GM21723 (cell line): Measurements from ENCODE around the gene GABRR3.
A peak's percentile ranks its signal among the peaks of the same experiment; 100 is the strongest.

Source experiments
- ATAC-seq: cut with Tn5 transposase; IDR thresholded peaks from one replicate; pipeline ENCODE4 v1.9.1; 2021; ENCODE audit warnings: mild to moderate bottlenecking, moderate library complexity; ENCODE audit not compliant: unreplicated experiment

GABRR3 gene

DNA sequence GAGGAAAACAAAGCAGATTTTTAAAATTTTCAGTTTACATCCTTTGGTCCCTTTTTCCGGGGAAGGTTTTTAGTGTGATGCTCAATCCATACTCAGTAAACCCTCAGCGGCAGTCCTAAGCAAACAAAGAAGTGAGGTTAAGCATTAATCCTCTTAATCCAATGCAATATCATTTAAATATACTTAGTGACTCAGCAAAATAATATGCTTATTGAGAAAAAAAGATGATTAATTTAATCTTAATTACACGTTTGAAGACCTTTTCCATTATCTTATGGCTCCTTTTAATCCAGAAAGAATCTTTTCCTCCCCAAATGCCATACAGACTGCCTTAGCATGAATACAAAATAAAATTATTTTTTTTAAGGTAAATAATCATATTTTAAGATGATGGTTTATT is at the start of gene GABRR3:
Gene GABRR3 (minus strand): TSS at position 108 of the 400 bp plus-strand sequence. CDS start 328 bp downstream, outside the sequence.
- no peak for ATAC-seq

DNA sequence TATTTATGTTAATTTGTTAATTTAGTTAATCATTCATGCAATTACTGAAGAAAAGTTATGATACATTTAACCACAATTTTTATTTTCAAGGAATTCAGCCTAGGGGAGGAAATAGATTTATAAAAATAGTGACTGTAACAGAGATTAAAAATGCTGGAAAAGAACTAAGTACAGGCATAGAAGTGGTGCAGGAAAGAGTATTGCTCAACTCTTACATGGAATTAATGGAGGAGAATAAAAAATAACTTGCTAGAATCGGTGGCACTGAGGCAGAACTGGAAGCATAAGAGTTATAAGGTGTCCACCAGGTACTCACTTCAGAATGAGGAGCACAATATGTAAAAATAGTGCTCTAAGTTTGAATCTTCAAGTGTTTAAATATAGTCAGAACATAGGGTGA is 38.4 kb upstream of the GABRR3 start:
- no peak for ATAC-seq

DNA sequence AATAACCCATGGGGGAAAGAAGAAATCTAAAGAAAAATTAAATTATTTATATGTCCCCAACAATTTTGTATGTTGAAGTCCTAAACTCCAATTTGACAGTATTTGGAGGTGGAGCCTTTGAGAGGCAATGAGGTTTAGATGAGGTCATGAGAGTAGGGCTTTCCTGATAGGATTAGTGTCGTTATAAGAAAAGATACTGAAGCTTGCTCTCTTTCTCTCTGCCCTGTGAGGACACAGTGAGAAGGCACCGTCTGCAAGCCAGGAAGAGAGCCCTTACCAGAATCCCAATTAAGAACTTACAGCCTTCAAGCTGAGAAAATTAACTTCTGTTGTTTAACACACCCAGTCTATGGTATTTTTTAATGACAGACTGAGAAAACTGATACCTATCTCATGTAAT is 35.7 kb upstream of the GABRR3 start:
- ATAC-seq, result no peak

DNA sequence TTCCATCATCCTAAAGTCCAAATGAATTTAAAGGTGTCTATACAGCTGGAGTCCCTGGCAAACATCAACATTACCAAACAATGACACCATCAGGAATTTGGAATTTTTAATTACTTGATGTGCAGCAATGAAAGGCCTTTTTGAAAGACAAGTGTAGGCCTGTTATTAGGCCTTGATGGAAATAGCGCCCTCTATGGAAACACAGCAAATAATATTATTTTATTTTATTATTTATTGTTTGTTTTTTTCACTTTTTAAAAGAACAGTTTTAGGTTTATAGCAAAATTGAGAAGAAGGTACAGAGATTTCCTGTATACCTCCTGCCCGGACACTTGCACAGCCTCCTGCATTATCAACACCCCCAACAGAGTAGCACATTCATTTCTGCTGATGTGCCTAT is 33.7 kb upstream of the GABRR3 start:
- no peak for ATAC-seq

DNA sequence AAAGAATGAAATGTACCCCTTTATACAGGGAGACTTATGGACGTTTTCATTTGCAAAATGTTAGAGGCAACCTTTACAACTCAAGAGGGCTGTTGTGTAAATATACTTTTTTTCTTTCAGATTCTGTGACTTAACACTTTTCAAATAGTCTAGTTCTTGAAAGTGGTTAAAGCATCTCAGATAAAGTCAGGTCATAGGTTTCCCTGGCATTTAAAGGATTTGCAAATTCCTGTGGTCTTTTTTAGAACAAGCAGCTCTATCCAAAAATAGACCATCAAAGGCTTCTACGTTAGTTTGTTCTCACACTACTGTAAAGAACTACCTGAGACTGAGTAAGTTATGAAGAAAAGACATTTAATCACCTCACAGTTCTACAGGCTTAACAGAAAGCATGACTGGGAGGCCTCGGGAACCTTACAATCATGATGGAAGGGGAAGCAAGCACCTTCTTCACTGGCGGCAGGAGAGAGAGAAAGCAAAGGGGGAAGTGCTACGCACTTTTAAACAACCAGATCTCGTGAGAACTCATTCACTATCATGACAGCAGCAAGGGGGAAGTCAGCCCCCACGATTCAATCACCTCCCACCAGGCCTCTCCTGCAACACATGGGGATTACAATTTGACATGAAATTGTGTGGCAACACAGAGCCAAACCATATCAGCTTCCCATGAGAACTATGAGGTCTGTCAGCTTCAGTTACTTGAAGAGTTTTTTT is 23.3 kb upstream of the GABRR3 start:
- ATAC-seq, result no peak

DNA sequence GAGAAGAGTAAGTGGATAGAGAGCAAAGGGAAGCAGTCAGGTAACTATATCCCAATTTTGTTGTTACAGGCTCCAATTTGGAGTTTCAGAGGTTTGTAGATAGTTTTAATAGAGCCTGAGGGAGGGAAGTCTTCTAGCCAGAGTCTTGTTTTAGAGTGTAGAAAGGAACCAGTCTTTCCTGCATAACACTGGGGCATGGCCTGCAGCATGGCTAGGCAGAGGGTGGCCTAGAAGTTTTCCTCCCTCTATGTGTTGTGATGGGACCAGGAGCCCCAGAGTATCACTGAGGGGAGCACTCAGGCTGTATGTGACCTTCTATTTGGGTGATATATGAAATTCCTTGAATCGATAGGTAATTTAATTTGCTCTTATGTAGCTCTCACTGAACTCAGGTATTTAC is 22.5 kb upstream of the GABRR3 start:
- no peak for ATAC-seq

DNA sequence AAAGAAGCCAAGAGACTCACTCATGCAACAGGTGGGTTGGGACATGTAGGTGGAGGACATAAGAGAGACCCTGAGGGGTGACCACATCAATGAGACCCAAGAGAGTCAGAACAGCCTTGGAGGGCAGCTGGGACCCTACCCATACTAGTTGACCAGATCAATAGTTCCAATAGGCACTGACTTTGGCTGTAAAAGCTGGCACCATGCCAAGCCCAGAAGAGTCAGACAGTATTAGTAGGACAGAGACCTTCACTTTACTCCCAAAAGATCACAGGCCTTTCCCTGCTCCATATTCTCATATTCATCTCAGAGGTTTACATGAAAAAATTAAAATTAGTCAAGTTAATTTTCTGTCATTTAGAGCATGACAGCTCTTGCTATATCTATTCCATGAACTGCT is 20.9 kb upstream of the GABRR3 start:
- no peak for ATAC-seq

DNA sequence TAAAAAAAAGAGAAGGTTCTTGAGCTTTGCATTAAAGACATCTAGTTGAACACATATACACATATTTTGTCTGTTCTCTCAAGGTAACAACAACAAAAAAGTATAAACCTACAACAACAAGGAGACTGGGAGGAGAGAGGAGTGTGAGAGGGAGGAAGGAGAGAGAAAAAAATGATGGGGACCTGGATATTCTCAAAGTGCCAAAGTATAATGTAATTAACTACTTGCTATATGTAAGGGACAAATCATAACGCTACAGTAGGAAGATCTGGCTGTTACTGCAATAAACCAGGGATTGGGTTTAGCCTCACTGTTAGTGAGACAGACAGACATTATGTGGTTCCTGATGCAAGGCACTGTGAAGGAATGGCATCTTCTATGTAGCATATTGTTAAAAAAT is 14.2 kb upstream of the GABRR3 start:
- no peak for ATAC-seq

DNA sequence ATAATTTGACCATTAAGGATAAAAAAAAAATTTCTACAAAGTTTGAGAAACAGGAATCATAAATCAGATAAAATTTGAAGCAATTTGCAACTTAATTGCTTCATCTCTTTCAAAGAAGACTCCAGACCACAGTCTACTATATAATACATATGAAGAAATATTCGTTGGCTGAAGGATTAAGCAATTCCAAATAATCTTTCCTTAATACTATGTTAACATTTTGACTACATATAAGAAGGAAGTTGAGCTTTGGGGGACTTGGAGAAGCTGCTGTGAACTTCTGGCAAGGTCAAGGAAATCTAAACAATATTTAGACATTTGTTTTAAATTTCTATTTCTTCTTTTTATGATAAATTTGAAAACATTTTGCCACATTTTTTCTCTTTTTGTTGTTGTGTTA is 13.5 kb upstream of the GABRR3 start:
- no peak for ATAC-seq

DNA sequence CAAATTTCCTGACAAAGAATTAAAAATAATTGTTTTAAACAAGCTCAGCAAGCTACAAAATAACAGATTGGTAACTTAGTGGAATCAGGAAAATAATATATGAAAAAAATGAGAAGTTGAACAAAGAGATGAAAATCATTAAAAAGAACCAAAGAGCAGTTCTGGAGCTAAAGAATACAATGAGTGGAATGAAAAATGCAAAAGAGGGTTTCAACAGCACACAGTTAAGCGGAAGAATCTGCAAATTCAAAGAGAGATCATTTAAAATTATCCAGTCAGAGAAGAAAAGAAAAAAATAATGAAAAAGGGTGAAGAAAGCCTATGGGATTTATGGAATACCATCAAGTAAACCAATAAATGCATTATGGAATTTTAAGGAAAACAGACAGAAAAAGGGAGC is 6.2 kb upstream of the GABRR3 start:
- ATAC-seq, result no peak

DNA sequence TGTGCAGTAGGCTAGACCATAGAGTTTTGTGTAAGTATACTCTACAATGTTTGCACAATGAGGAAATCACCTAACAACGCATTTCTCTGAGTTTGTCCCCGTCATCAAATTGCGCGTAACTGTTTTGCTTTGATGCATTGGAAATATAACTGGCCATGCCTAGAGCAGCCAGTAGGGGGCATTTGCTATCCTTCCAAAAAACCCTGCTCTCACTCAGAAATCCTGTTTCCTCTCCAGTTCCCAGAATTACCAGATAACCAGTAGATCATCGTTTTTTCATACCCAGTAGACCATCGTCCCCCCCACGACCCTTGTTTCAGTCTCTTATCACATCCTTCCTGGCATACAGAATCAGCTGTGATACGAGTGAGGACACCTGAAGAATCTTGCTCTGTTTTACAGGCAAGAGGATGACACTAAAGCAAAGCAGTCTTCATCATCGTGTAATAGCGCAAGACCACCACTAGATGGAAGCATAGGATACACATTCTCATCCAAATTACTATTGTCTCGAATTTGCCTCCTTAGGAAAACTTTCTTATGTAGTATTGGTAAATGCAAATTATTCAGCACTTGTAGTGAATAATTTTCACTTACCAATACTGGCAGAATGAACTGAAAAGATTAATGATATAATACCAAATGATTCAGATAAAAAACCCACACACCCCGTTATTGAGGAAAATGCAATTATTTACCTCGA is 4.4 kb upstream of the GABRR3 start:
- ATAC-seq, result peak; percentile 97

DNA sequence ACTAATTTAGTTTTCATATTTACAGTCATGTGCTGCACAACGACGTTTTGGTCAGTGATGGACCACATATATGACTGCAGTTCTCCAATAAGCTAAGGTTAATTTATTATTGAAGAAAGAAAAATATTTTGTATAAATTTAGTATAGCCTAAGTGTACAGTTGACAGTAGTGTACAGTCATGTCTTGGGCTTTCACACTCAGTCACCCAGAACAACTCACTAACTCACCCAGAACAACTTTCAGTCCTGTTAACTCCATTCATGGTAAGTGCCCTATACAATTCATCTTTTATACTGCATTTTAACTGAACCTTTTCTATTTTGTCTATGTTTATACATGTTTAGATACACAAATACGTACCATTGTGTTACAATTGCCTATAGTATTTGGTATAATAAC is 3.8 kb upstream of the GABRR3 start:
- peak; percentile 14 for ATAC-seq

DNA sequence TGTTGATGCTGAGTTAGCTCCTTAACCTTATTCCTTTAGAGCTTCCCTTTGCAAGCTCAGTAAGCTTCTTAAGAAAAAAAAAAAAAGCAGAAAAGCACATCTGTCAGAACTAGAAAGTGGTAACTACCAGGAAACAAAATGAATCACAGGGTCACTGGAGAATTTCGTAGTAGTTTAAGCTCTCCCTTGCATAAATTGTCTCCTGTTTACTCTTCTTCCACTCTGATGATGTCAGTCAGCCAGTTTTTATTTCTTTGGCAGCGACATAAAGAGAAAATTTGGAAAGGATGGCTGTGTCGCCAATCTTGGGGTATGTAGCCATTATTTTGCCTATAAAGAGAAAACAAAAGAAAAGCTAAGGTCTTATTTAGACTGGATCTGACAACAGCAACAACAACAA is 3.2 kb upstream of the GABRR3 start:
- no peak for ATAC-seq

DNA sequence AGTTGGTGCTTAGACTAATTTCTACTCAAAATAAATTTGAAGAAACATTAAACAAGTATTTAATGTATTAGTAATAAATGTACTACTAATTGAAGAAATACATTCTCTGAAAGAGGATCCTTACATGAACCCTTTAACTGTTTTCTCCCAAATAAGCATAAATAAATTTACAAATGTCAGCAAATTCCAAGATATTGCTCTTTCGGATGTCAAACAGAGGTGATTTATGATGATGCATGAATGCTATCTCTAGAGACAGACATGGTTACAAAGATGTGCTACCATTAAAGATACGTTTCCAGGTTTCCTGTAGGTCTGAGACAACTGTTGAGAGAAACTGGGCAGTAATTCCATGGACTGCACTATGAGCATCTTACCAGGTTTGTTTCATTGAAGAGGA is 629 bp downstream of the GABRR3 start:
- no peak for ATAC-seq

DNA sequence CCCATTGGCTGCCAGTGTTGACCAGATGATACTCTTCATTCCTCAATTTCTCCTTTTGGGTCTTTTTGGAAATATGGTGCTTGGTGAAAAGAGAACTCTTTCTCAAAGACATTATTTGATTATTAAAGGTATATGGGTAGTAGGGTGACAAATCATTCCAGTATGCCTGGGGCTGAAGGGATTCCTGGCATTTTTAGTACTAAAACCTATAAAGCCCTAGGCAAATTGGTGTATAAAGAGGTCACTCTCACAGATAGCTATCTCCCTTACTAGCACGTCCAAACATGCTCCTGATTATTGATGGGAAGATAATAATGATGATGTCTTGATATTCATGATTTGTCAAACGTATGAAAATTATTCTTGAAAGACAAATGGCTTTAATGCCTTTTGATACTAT is 1.1 kb downstream of the GABRR3 start:
- ATAC-seq, result no peak

DNA sequence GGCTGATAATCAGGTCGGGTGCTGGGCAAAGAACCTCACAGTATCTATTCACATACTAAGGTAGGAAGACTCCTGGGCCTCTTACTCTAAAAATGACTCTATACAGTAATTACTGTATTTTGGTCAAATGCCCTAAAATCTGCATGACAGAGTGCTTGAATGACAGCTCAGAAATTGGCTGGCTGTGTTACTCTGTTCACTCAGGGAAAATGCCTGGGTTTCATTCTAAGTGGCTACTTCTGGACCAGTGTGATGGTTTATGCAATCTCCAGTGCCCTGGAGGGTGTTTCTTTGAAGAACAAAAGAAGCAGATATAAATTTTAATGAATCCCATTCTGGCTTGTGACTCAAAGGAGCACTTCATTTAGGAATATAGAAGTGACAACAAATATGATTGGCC is 2.2 kb downstream of the GABRR3 start:
- no peak for ATAC-seq

DNA sequence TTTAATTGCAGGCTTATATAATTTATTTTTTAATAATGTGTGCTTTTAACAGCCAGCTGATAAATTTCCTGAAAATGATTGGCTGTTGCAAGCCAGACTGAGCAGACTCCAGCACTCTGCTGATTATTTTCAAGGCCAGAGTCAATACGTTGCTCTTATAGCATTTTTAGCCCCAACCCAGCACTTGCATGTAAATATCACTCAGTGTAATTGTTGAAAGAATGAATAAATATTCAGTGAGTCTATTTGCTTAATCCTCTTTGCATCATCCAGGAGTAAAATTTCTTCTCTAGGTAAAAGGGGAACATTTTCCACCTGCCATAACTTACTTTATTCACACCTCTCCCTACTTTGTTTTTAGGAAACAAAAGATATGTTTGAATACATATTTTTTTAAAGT is 2.9 kb downstream of the GABRR3 start:
- ATAC-seq, result no peak

DNA sequence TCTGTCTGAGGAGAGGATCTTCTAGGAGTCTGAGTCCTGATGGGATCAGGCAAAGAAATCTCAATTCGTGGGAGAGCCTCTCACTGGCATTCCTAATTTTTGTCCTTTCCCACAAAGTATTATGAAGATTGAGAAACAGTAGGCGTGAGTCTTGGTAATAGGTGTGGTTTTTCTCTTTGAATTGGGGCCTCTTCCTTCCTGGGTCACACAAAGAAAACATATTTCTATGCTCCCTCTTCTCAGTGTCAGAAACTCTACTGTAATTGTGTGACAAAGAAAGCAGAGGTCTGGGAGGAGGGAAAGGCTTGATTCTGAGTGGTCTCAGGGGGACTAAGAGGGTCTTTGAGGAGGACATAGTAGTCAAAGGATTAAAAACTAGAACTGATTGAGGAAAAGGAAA is 6.0 kb downstream of the GABRR3 start:
- no peak for ATAC-seq

DNA sequence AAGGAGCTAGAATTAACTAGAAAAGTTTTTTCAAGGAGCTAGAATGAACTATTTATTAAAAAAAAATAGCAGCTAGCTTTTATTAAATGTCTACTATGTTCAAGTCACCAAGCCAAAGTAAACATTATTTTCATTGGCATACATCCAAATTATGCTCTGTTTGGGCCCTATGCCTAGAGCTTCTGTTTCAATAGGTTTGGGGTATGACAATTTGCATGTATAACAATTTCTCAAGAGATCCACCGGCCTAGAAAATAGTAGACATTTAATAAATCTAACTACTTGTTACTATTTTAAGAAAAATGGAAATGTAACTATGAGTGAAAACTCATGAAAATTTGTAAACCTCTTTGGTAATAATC is 8.0 kb downstream of the GABRR3 start:
- no peak for ATAC-seq

DNA sequence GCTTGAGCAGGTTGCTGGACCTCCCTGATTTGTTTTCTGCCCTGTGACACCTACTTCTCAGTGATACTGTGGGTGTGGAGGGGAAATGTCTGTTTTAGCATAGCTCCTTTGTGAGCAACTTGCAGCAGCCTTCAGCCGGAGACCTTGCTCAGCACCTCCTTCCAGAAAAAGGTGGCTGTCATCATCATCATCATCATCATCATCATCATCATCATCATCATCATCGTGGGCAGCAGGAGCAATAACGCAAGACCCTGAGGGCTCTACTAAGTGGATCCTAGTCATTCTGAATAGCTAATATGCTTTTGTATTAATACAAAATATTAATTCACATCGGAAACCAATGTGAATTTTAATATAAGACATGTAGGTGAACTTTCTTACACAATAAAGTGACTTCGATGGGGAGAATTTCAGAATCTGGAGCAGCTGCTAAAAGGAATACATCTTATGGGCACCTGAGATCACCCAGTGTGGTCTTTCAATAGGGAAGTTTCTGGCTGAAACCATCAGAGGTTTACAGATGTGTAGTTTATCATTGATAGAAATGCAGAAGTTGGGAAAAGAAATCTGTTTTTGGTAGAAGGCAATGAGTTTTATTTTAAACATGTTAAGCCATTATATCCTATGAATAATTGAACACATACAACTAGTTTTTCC is 8.6 kb downstream of the GABRR3 start:
- no peak for ATAC-seq

DNA sequence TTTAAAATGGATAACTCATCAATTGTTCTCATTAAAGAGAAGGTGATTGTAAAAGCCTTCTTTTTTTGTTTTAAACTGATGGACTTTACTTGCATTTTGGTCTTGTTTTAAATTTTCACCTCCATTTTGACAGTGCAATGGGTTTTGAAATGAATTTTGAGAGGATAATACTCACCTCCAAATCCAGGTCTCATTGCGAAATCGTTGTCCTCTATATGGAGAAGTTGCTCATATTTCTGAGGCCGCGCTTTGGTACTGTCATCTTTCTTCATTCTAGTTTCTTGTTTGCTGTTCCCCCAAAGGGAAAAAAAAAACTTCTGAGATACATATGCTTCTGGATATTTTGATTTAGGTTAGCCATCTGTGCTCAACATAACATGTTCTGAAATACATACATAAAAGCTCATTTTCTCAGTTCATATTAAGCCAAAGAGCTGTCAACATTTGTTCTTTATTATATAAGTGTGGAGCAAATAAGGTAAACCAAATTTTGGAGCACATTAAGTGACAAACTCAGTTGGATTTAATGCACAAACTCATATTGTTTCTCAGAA is 9.6 kb downstream of the GABRR3 start:
- no peak for ATAC-seq
